Fibroblast of skin of abdomen (primary cell): Measurements from ENCODE around the gene CRYGS.
"Not testable (repeated sequence)": the region's sequence is repeated elsewhere in the genome, so short reads cannot be mapped to it uniquely, and the experiment has no call there.

Experiments
- DNase-seq: peaks from one replicate; pipeline ENCODE4 v3.0.0-alpha.2; 2013

CRYGS gene

GRCh38 chr3:186552408-186553031, 8.3 kb upstream of the CRYGS start:
- DNase-seq = no peak

GRCh38 chr3:186551387-186551786, 7.2 kb upstream of the CRYGS start:
- DNase-seq = no peak

GRCh38 chr3:186549497-186549896, 5.3 kb upstream of the CRYGS start:
- no peak for DNase-seq

- DNase-seq = peak; percentile 21
Measured at GRCh38 chr3:186540835-186541226, 3.3 kb downstream of the CRYGS start.

GRCh38 chr3:186540221-186540834, 3.9 kb downstream of the CRYGS start:
- DNase-seq = peak; percentile 70

GRCh38 chr3:186538779-186539178, 5.4 kb downstream of the CRYGS start:
- no peak for DNase-seq

GRCh38 chr3:186536883-186537844, 7.0 kb downstream of the CRYGS start:
- DNase-seq = no peak

GRCh38 chr3:186534113-186534669, 10.0 kb downstream of the CRYGS start:
- no peak for DNase-seq

GRCh38 chr3:186532598-186533072, 11.5 kb downstream of the CRYGS start:
- DNase-seq = no peak

- not testable (repeated sequence) for DNase-seq
Measured at GRCh38 chr3:186531694-186532093, 12.5 kb downstream of the CRYGS start.

GRCh38 chr3:186530415-186530814, 13.8 kb downstream of the CRYGS start:
- DNase-seq = no peak

- DNase-seq = no peak
Measured at GRCh38 chr3:186529201-186529999, 14.8 kb downstream of the CRYGS start.

- no peak for DNase-seq
Measured at GRCh38 chr3:186526256-186526606, 17.9 kb downstream of the CRYGS start.

GRCh38 chr3:186525369-186526255, 18.6 kb downstream of the CRYGS start:
- no peak for DNase-seq

GRCh38 chr3:186524616-186525015, 19.6 kb downstream of the CRYGS start:
- no peak for DNase-seq

- no peak for DNase-seq
Measured at GRCh38 chr3:186523434-186523833, 20.7 kb downstream of the CRYGS start.

GRCh38 chr3:186523022-186523421, 21.2 kb downstream of the CRYGS start:
- no peak for DNase-seq

GRCh38 chr3:186520957-186521842, 23.0 kb downstream of the CRYGS start:
- no peak for DNase-seq

- no peak for DNase-seq
Measured at GRCh38 chr3:186520431-186520830, 23.7 kb downstream of the CRYGS start.

GRCh38 chr3:186519021-186519658, 25.0 kb downstream of the CRYGS start:
- DNase-seq = no peak
